HL-60 (cell line): Measurements from ENCODE around the gene HPN.

Experiments
- CTCF ChIP-seq: IDR thresholded peaks from one replicate; pipeline ENCODE4 v1.5.1; 2011; ENCODE audit warnings: low read length, control low read depth, inconsistent platforms; ENCODE audit not compliant: insufficient read depth
- GABPA ChIP-seq: IDR thresholded peaks from 2 replicates; pipeline ENCODE4 v1.6.1; 2012; ENCODE audit warnings: low read depth
- POLR2AphosphoS5 ChIP-seq: IDR thresholded peaks from 2 replicates; pipeline ENCODE4 v1.6.1; 2012; ENCODE audit warnings: low read depth
- SPI1 ChIP-seq: IDR thresholded peaks from 2 replicates; pipeline ENCODE4 v1.6.1; 2012; ENCODE audit warnings: low read depth, mild to moderate bottlenecking, borderline replicate concordance
- TF ChIP-seq, protein P1 (sequence below): IDR thresholded peaks from 2 replicates; pipeline ENCODE4 v1.6.1; 2012; ENCODE audit warnings: low read depth; ENCODE audit not compliant: insufficient replicate concordance

GRCh38 chr19:35080613-35081170 lies 39.2 kb downstream of the HPN start:
- TF ChIP-seq, protein P1, sequence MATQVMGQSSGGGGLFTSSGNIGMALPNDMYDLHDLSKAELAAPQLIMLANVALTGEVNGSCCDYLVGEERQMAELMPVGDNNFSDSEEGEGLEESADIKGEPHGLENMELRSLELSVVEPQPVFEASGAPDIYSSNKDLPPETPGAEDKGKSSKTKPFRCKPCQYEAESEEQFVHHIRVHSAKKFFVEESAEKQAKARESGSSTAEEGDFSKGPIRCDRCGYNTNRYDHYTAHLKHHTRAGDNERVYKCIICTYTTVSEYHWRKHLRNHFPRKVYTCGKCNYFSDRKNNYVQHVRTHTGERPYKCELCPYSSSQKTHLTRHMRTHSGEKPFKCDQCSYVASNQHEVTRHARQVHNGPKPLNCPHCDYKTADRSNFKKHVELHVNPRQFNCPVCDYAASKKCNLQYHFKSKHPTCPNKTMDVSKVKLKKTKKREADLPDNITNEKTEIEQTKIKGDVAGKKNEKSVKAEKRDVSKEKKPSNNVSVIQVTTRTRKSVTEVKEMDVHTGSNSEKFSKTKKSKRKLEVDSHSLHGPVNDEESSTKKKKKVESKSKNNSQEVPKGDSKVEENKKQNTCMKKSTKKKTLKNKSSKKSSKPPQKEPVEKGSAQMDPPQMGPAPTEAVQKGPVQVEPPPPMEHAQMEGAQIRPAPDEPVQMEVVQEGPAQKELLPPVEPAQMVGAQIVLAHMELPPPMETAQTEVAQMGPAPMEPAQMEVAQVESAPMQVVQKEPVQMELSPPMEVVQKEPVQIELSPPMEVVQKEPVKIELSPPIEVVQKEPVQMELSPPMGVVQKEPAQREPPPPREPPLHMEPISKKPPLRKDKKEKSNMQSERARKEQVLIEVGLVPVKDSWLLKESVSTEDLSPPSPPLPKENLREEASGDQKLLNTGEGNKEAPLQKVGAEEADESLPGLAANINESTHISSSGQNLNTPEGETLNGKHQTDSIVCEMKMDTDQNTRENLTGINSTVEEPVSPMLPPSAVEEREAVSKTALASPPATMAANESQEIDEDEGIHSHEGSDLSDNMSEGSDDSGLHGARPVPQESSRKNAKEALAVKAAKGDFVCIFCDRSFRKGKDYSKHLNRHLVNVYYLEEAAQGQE, result no peak
- TF ChIP-seq POLR2AphosphoS5 (no peak), CTCF (no peak), GABPA (no peak), SPI1 (no peak)
